Endothelial cell of umbilical vein (primary cell): ENCODE measurements around the gene ADM5. TPM values are rescaled to one million over a fixed set of nuclear protein-coding genes. Genes with fewer than 3 reads are reported as not detected.

ENCODE experiments used
- BruUV-seq: library from RNA; stranded (reverse); fragments of 400-500 nt; replicated peaks from 2 replicates; lab custom pipeline; 2021; lab: Mats Ljungman, UMichigan
- CTCF ChIA-PET: fragments of 300-600, 350-600 bp; sonication (Branson Sonifier 250); formaldehyde crosslinking; loops from one replicate; lab custom pipeline; 2021; ENCODE audit warnings: antibody characterized with exemption, inconsistent platforms; lab: Charles Lee
- POLR2A ChIA-PET: fragments of 300-600, 350-600 bp; sonication (Branson Sonifier 250); formaldehyde crosslinking; loops from one replicate; lab custom pipeline; 2021; ENCODE audit warnings: antibody characterized with exemption, inconsistent platforms; lab: Charles Lee
- DNase-seq: peaks from one replicate; pipeline ENCODE4 v3.0.0-alpha.2; 2011; ENCODE audit warnings: low read depth, low spot score
- FAIRE-seq: peaks from 2 replicates; lab custom pipeline; 2011; peaks lifted over from hg19 to GRCh38; lab: Jason Lieb, UNC
- H2AFZ ChIP-seq: 2 replicates; pipeline ENCODE4 v1.6.0; 2012; ENCODE audit warnings: low read depth, low read length, control low read depth, inconsistent platforms
- H3K27ac ChIP-seq: 2 replicates; pipeline ENCODE4 v1.5.1; 2011; ENCODE audit warnings: low read depth, mild to moderate bottlenecking, control low read depth, low read length, moderate library complexity; ENCODE audit not compliant: insufficient read depth
- H3K27me3 ChIP-seq, 2 experiments: 2 replicates each; pipeline versions ENCODE4 v1.6.0 to v1.6.1; 2011; ENCODE audit warnings: low read length in 2 of 2, mixed read lengths in 1 of 2; ENCODE audit not compliant: control insufficient read depth in 2 of 2, insufficient read depth in 2 of 2
- H3K36me3 ChIP-seq, 2 experiments: 2 replicates in 1 of 2; 3 replicates in 1 of 2; pipeline ENCODE4 v1.5.1; 2011; ENCODE audit warnings: low read length in 2 of 2, mild to moderate bottlenecking in 1 of 2, moderate library complexity in 1 of 2; ENCODE audit not compliant: control insufficient read depth in 2 of 2, insufficient read depth in 2 of 2; ENCODE audit errors: extremely low read depth in 1 of 2
- H3K4me1 ChIP-seq: 3 replicates; pipeline ENCODE4 v1.5.1; 2011; ENCODE audit warnings: mild to moderate bottlenecking, low read length; ENCODE audit not compliant: control insufficient read depth, insufficient read depth; ENCODE audit errors: extremely low read depth
- H3K4me2 ChIP-seq: 2 replicates; pipeline ENCODE4 v1.6.1; 2011; ENCODE audit warnings: low read length, control low read depth, mixed read lengths; ENCODE audit not compliant: insufficient read depth
- H3K4me3 ChIP-seq, 3 experiments: fragments of 200-600 bp in 1 of 3; sonication (generic), shearing (Covaris generic) in 1 of 3; replicated peaks in 1 of 3; 2 replicates each; pipeline ENCODE4 v1.5.1; 2011 to 2016; ENCODE audit warnings: control low read depth in 3 of 3, low read length in 3 of 3, mild to moderate bottlenecking in 2 of 3, inconsistent platforms in 1 of 3, low read depth in 1 of 3, moderate library complexity in 1 of 3; ENCODE audit not compliant: insufficient read depth in 1 of 3
- H3K79me2 ChIP-seq: 2 replicates; pipeline ENCODE4 v1.6.0; 2012; ENCODE audit warnings: low read length, inconsistent platforms; ENCODE audit not compliant: control insufficient read depth, insufficient read depth
- H3K9ac ChIP-seq: replicated peaks from 2 replicates; pipeline ENCODE3; 2011; ENCODE audit warnings: low read length, control low read depth; ENCODE audit not compliant: insufficient read depth; ENCODE audit errors: extremely low read depth
- H3K9me1 ChIP-seq: replicated peaks from 3 replicates; pipeline ENCODE4 v1.6.0; 2011; ENCODE audit warnings: mild to moderate bottlenecking, low read length; ENCODE audit not compliant: control insufficient read depth, insufficient read depth; ENCODE audit errors: extremely low read depth
- H3K9me3 ChIP-seq: replicated peaks from 2 replicates; pipeline ENCODE4 v1.5.1; 2012; ENCODE audit warnings: low read length, inconsistent platforms; ENCODE audit not compliant: control insufficient read depth, insufficient read depth
- H4K20me1 ChIP-seq: replicated peaks from 2 replicates; pipeline ENCODE3; 2011; ENCODE audit warnings: mild to moderate bottlenecking, low read length; ENCODE audit not compliant: control insufficient read depth, insufficient read depth; ENCODE audit errors: extremely low read depth
- EZH2 ChIP-seq: IDR thresholded peaks from 2 replicates; pipeline ENCODE4 v1.6.1; 2012; ENCODE audit warnings: borderline replicate concordance, low read depth, mild to moderate bottlenecking, moderate library complexity, low read length, inconsistent platforms; ENCODE audit not compliant: severe bottlenecking
- FOS ChIP-seq: IDR thresholded peaks from 2 replicates; pipeline ENCODE4 v1.6.1; 2011; ENCODE audit warnings: mild to moderate bottlenecking, low read length, moderate library complexity, borderline replicate concordance; ENCODE audit not compliant: insufficient read depth
- JUN ChIP-seq: IDR thresholded peaks from 2 replicates; pipeline ENCODE4 v1.6.1; 2011; ENCODE audit warnings: borderline replicate concordance, low read depth; ENCODE audit not compliant: insufficient read length, insufficient read depth
- POLR2AphosphoS5 ChIP-seq: IDR thresholded peaks from 2 replicates; pipeline ENCODE4 v1.6.1; 2012; ENCODE audit warnings: low read depth, mild to moderate bottlenecking, control low read depth, low read length, moderate library complexity; ENCODE audit not compliant: insufficient read depth
- dilution Hi-C: fragments of 300-500 bp; cut with MboI; formaldehyde crosslinking; loops from one replicate; pipeline ENCODE4 v1.15.0; 2019; ENCODE audit warnings: low sequenced_read_pairs; ENCODE audit not compliant: extremely low pct_ligation_motif_present
- intact Hi-C: fragments of 100-400 bp; cut with micrococcal nuclease; formaldehyde crosslinking; loops from one replicate; pipeline ENCODE4 v1.10.0; 2022
- polyA plus RNA-seq, 4 experiments: library from polyadenylated mRNA; depleted of rRNA in 3 of 4; stranded (reverse) in 3 of 4; unstranded in 1 of 4; fragments of >200 nt; gene quantifications; 2 replicates each; pipeline versions ENCODE4 v1.2.1 to v1.2.3, GENCODE V29; 2011 to 2012; ENCODE audit warnings: missing spikeins in 1 of 4
- total RNA-seq: library from RNA; stranded (reverse); gene quantifications from 2 replicates; pipeline ENCODE4 v1.2.3, GENCODE V29; 2021
- TF ChIP-seq, protein P1 (sequence below), 2 donors: IDR thresholded peaks; 1 replicate in 1 of 2; 2 replicates in 1 of 2; pipeline ENCODE4 v1.5.1; 2011; ENCODE audit warnings: low read length in 2 of 2, mild to moderate bottlenecking in 2 of 2, moderate library complexity in 2 of 2, control low read depth in 1 of 2, inconsistent platforms in 1 of 2, low read depth in 1 of 2; ENCODE audit not compliant: insufficient read depth in 1 of 2; ENCODE audit errors: extremely low read depth in 1 of 2
- TF ChIP-seq, protein P2 (sequence below): IDR thresholded peaks from 2 replicates; pipeline ENCODE4 v1.6.1; 2011; ENCODE audit not compliant: insufficient read depth, insufficient read length

ADM5 gene
- total and polyA plus RNA-seq, 2 donors (not counting 3 experiments of a cell fraction or from before 2014, with no cell fraction given): 3.3 to 4.4 TPM

DNA sequence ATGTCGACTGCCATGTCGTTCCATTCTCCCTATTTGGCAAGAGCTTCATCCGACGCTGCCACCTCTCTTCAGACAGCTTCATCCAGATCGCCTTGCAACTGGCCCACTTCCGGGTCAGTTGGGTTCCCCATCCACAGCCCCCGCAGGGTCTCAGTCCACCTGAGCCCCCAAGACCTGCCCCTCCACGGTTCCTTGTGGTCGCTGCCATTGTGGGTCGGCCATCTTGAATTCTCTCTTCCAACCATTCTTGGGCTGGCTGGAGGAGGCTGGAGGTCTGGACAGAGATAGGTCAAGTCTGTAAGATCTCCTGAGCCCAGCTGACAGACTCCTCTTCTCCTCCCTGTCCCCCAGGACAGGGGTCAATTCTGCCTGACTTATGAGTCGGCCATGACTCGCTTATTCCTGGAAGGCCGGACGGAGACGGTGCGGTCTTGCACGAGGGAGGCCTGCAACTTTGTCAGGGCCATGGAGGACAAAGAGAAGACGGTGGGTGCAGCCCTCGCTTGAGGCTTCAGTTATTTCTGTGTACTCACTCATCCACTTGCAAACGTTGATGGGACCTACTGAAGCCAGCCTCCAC, 21.1 kb downstream of the ADM5 start:
- intact Hi-C loops (no loop called here), dilution Hi-C loops (no loop called here)
- Histone ChIP-seq H3K79me2 (no peaks in the 10 kb centered on the region), H3K9ac (no peak overlapping the region), H3K9me3 (no peaks in the 10 kb centered on the region), H3K36me3 (peaks cover 0 to 18% of the 10 kb centered on the region in 2 experiments), H3K4me1 (no peaks in the 10 kb centered on the region), H2AFZ (no peak overlapping the region), H3K9me1 (no peaks in the 10 kb centered on the region), H3K27ac (no peak overlapping the region), H3K4me2 (no peak overlapping the region), H3K4me3 (no peak overlapping the region), H3K27me3 (no peaks in the 10 kb centered on the region), H4K20me1 (no peaks in the 10 kb centered on the region)
- TF ChIP-seq FOS (peak; percentile 49), EZH2 (no peak), POLR2AphosphoS5 (no peak), JUN (no peak)
- TF ChIP-seq, protein P1, sequence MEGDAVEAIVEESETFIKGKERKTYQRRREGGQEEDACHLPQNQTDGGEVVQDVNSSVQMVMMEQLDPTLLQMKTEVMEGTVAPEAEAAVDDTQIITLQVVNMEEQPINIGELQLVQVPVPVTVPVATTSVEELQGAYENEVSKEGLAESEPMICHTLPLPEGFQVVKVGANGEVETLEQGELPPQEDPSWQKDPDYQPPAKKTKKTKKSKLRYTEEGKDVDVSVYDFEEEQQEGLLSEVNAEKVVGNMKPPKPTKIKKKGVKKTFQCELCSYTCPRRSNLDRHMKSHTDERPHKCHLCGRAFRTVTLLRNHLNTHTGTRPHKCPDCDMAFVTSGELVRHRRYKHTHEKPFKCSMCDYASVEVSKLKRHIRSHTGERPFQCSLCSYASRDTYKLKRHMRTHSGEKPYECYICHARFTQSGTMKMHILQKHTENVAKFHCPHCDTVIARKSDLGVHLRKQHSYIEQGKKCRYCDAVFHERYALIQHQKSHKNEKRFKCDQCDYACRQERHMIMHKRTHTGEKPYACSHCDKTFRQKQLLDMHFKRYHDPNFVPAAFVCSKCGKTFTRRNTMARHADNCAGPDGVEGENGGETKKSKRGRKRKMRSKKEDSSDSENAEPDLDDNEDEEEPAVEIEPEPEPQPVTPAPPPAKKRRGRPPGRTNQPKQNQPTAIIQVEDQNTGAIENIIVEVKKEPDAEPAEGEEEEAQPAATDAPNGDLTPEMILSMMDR (IDR thresholded peaks at IDR 0.05; ENCODE audit: extremely low read depth in 1 of 2, insufficient read depth in 1 of 2, low read depth in 1 of 2, low read length in 2 of 2): no peak
- TF ChIP-seq, protein P2, sequence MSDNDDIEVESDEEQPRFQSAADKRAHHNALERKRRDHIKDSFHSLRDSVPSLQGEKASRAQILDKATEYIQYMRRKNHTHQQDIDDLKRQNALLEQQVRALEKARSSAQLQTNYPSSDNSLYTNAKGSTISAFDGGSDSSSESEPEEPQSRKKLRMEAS: no peak
- ChIA-PET POLR2A (no interaction called here), CTCF (no interaction called here)
- no TSS peak for BruUV-seq
- DNase-seq (no peak), FAIRE-seq (no peak)
